Fibroblast of lung (primary cell): ENCODE results near the gene SPTLC1.

ENCODE experiments used
- EZH2 ChIP-seq: IDR thresholded peaks from 2 replicates; pipeline ENCODE4 v1.5.1; 2012; ENCODE audit warnings: low read length, control low read depth, mild to moderate bottlenecking; ENCODE audit errors: missing control alignments
- TF ChIP-seq, protein P1 (sequence below), 2 donors: IDR thresholded peaks in 1 of 2; conservative IDR thresholded peaks in 1 of 2; 1 replicate in 1 of 2; 2 replicates in 1 of 2; pipeline ENCODE4 v1.5.1; 2011 to 2012; ENCODE audit warnings: low read length in 2 of 2, control low read depth in 1 of 2, inconsistent platforms in 1 of 2, low read depth in 1 of 2, mild to moderate bottlenecking in 1 of 2

- no peak for TF ChIP-seq EZH2
- TF ChIP-seq, protein P1, sequence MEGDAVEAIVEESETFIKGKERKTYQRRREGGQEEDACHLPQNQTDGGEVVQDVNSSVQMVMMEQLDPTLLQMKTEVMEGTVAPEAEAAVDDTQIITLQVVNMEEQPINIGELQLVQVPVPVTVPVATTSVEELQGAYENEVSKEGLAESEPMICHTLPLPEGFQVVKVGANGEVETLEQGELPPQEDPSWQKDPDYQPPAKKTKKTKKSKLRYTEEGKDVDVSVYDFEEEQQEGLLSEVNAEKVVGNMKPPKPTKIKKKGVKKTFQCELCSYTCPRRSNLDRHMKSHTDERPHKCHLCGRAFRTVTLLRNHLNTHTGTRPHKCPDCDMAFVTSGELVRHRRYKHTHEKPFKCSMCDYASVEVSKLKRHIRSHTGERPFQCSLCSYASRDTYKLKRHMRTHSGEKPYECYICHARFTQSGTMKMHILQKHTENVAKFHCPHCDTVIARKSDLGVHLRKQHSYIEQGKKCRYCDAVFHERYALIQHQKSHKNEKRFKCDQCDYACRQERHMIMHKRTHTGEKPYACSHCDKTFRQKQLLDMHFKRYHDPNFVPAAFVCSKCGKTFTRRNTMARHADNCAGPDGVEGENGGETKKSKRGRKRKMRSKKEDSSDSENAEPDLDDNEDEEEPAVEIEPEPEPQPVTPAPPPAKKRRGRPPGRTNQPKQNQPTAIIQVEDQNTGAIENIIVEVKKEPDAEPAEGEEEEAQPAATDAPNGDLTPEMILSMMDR (conservative IDR thresholded peaks at IDR 0.05 in 1 of 2, IDR thresholded peaks at IDR 0.05 in 1 of 2; ENCODE audit: low read depth in 1 of 2, low read length in 2 of 2): no peak
Measured at GRCh38 chr9:92132501-92132900, 17.3 kb upstream of the SPTLC1 start.
